Panc1 (cell line): ENCODE data around the gene HSPB9.

Experiments
- CTCF ChIP-seq: fragments of 450-650 bp; IDR thresholded peaks from 2 replicates; pipeline ENCODE4 v1.5.1; 2017; ENCODE audit warnings: mild to moderate bottlenecking
- POLR2AphosphoS5 ChIP-seq: IDR thresholded peaks from 2 replicates; pipeline ENCODE4 v1.6.1; 2012; ENCODE audit warnings: mild to moderate bottlenecking, low read depth, low read length, moderate library complexity
- REST ChIP-seq, 2 experiments: IDR thresholded peaks; 2 replicates each; pipeline ENCODE4 v1.6.1; 2011 to 2012; ENCODE audit warnings: low read depth in 2 of 2, control low read depth in 1 of 2, low read length in 1 of 2, mild to moderate bottlenecking in 1 of 2, moderate library complexity in 1 of 2; ENCODE audit not compliant: insufficient read depth in 1 of 2
- SIN3A ChIP-seq: IDR thresholded peaks from 2 replicates; pipeline ENCODE4 v1.6.1; 2012; ENCODE audit warnings: low read depth, mild to moderate bottlenecking, low read length, moderate library complexity, borderline replicate concordance; ENCODE audit not compliant: insufficient read depth
- TCF7L2 ChIP-seq: IDR thresholded peaks from 2 replicates; pipeline ENCODE4 v1.6.1; 2011; ENCODE audit warnings: mild to moderate bottlenecking, low read depth, low read length, inconsistent platforms

DNA sequence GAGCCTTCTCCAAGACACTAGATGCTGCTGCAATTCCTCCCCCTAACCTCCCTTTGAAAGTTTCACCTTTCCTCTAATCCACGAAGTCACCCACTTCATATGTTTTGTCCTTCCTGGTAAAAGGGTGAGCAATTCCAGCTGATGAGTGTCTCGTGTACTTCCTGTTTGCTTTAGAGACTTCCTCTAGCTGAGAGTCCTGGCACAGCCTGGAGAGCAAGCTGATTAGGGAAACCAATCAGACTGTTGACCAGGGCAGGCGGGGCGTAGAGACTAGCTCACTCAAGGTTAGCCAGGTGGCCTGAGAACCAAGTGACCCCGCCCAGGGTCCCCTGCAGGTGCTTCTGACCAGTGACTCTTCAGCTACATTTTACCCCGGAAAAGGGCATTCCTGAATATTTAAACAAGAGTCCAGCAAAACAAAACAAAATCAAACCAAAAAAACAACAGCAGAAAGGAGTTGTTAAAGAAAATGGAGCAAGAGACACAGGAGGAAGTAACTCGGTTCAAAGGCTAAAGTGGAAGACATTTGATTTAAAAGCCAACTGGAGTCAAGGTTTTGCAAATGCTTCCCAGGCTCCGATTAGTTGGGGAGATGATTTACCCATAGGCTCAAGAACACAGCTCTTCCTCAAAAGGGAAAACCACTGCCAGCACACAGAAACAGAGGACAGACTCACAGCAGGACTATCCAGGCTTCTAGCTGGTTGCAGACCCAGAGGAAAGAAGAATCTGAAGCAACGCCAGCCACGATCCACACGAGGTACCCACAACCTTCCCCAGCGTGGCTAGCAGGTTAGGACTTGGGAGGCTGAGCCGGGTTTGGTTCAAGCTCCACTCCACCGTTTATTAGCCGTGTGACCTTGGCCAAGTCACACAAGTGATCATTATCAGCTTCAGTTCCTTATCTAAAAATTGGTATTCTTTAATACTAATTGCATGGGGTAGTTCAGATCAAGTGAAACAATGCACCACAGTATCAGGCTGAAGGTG, 13.4 kb downstream of the HSPB9 start:
- TF ChIP-seq SIN3A (no peak), CTCF (no peak), TCF7L2 (no peak), POLR2AphosphoS5 (no peak), REST (IDR thresholded peaks at IDR 0.05; ENCODE audit: insufficient read depth in 1 of 2, low read depth in 2 of 2, low read length in 1 of 2) (no peak)
